CD4-positive, alpha-beta memory T cell (primary cell): ENCODE results near the gene HIC1. TPM values are rescaled to one million over a fixed set of nuclear protein-coding genes. Genes with fewer than 3 reads are reported as not detected.

Experiments
- CTCF ChIA-PET: fragments of 350-600 bp; sonication (Branson Sonifier 250); formaldehyde crosslinking; loops from one replicate; lab custom pipeline; 2021; ENCODE audit warnings: inconsistent platforms; ENCODE audit not compliant: partially characterized antibody; lab: Charles Lee
- POLR2A ChIA-PET: fragments of 350-600 bp; sonication (Branson Sonifier 250); formaldehyde crosslinking; loops from one replicate; lab custom pipeline; 2021; ENCODE audit not compliant: partially characterized antibody; lab: Charles Lee
- DNase-seq, 5 donors: peaks; one replicate each; pipeline versions ENCODE4 v3.0.0 to v3.0.0-alpha.2; 2020 to 2022; ENCODE audit warnings: mixed read lengths in 1 of 5
- H3K27ac ChIP-seq: one replicate; pipeline ENCODE4 v1.7.0; 2013; ENCODE audit warnings: low read depth, low read length
- H3K27me3 ChIP-seq: 2 replicates; pipeline ENCODE4 v1.7.0; 2013; ENCODE audit warnings: mild to moderate bottlenecking, low read length, moderate library complexity; ENCODE audit not compliant: insufficient read depth
- H3K36me3 ChIP-seq: 2 replicates; pipeline ENCODE4 v1.7.0; 2013; ENCODE audit warnings: mild to moderate bottlenecking, low read length, moderate library complexity; ENCODE audit not compliant: insufficient read depth
- H3K4me1 ChIP-seq: 2 replicates; pipeline ENCODE4 v1.7.0; 2013; ENCODE audit warnings: mild to moderate bottlenecking, low read length, moderate library complexity; ENCODE audit not compliant: insufficient read depth
- H3K4me3 ChIP-seq, 2 donors: one replicate each; pipeline ENCODE4 v1.7.0; 2013; ENCODE audit warnings: low read length in 2 of 2, mild to moderate bottlenecking in 1 of 2
- H3K9me3 ChIP-seq, 2 donors: one replicate each; pipeline ENCODE4 v1.7.0; 2013; ENCODE audit warnings: low read length in 2 of 2, control low read depth in 1 of 2; ENCODE audit not compliant: control insufficient read depth in 1 of 2
- H3K27ac Mint-ChIP-seq, 7 donors: one replicate each; pipeline ENCODE4 v1.8.0; 2020 to 2021; ENCODE audit warnings: mixed read lengths in 7 of 7, mild to moderate bottlenecking in 6 of 7, inconsistent platforms in 3 of 7, moderate library complexity in 3 of 7
- H3K27me3 Mint-ChIP-seq, 2 donors: one replicate each; pipeline ENCODE4 v1.8.0; 2020 to 2021; ENCODE audit warnings: mixed read lengths in 2 of 2
- H3K36me3 Mint-ChIP-seq, 2 donors: one replicate each; pipeline ENCODE4 v1.8.0; 2020 to 2021; ENCODE audit warnings: mixed read lengths in 2 of 2, inconsistent platforms in 1 of 2, mild to moderate bottlenecking in 1 of 2
- H3K4me1 Mint-ChIP-seq, 4 donors: one replicate each; pipeline ENCODE4 v1.8.0; 2020 to 2021; ENCODE audit warnings: mixed read lengths in 4 of 4, mild to moderate bottlenecking in 1 of 4
- H3K4me3 Mint-ChIP-seq, 8 donors: one replicate each; pipeline ENCODE4 v1.8.0; 2020 to 2021; ENCODE audit warnings: mixed read lengths in 8 of 8, mild to moderate bottlenecking in 7 of 8, moderate library complexity in 6 of 8, inconsistent platforms in 3 of 8
- H3K9me3 Mint-ChIP-seq, 8 donors: one replicate each; pipeline ENCODE4 v1.8.0; 2020 to 2021; ENCODE audit warnings: mixed read lengths in 8 of 8, mild to moderate bottlenecking in 5 of 8, inconsistent platforms in 3 of 8, moderate library complexity in 1 of 8
- intact Hi-C: fragments of 100-400 bp; cut with micrococcal nuclease; formaldehyde crosslinking; loops from one replicate; pipeline ENCODE4 v1.15.1; 2023
- polyA plus RNA-seq, 2 donors: library from polyadenylated mRNA; unstranded; fragments of 300-500 nt; fragmentation: Illumina TruSeq; gene quantifications; one replicate each; pipeline ENCODE4 v1.2.3, GENCODE V29; 2021
- total RNA-seq, 2 experiments: library from RNA; stranded (reverse); gene quantifications; one replicate each; pipeline ENCODE4 v1.2.3, GENCODE V29; 2021

The HIC1 gene
- total and polyA plus RNA-seq, 4 experiments from 2014 or later = 0.39 to 5.2 (median 3.3) TPM

- Mint-ChIP-seq H3K4me3 (no peak overlapping the region), H3K4me1 (peaks cover 35 to 57% (median 49%) of the 10 kb centered on the region in 4 donors), H3K27me3 (no peaks in the 10 kb centered on the region), H3K9me3 (peaks cover 0 to 1% (median 0%) of the 10 kb centered on the region in 8 donors), H3K36me3 (peaks cover 43 to 44% of the 10 kb centered on the region in 2 donors), H3K27ac (peak overlapping the region in 2 of 7 donors; percentile 41 to 60)
- peaks cover 22% of the 10 kb centered on the region for H3K36me3 ChIP-seq
- intact Hi-C loops = loop anchor here (10.0 kb wide), 1 partner anchor 59 kb away; no protein-coding TSS in a partner anchor
- H3K27ac ChIP-seq = no peak overlapping the region
- peaks cover 44% of the 10 kb centered on the region for H3K4me1 ChIP-seq
- no peaks in the 10 kb centered on the region for H3K9me3 ChIP-seq
- H3K27me3 ChIP-seq = no peaks in the 10 kb centered on the region
- DNase-seq = no peak
- H3K4me3 ChIP-seq = no peak overlapping the region
- POLR2A ChIA-PET = no interaction called here
- CTCF ChIA-PET = no interaction called here
These were observed 30.7 kb downstream of the HIC1 start for GRCh38 chr17:2085648-2085949.

GRCh38 chr17:2086306-2086705, 31.4 kb downstream of the HIC1 start:
- Mint-ChIP-seq H3K4me1 (peaks cover 36 to 64% (median 55%) of the 10 kb centered on the region in 4 donors), H3K9me3 (peaks cover 0 to 1% (median 0%) of the 10 kb centered on the region in 8 donors), H3K4me3 (no peak overlapping the region), H3K27me3 (no peaks in the 10 kb centered on the region), H3K27ac (peak overlapping the region in 2 of 7 donors; percentile 42 to 57), H3K36me3 (peaks cover 37 to 39% of the 10 kb centered on the region in 2 donors)
- ChIA-PET POLR2A (no interaction called here), CTCF (interaction anchor here (1.2 to 1.6 kb wide), 2 partner anchors 28 to 159 kb away, joined by 4 to 6 read pairs; no protein-coding TSS in a partner anchor)
- intact Hi-C loops = loop anchor here (10.0 kb wide), 1 partner anchor 58 kb away; no protein-coding TSS in a partner anchor
- no peak overlapping the region for H3K27ac ChIP-seq
- H3K4me3 ChIP-seq = no peak overlapping the region
- no peak for DNase-seq
- H3K9me3 ChIP-seq = no peaks in the 10 kb centered on the region
- H3K36me3 ChIP-seq = peaks cover 17% of the 10 kb centered on the region
- no peaks in the 10 kb centered on the region for H3K27me3 ChIP-seq
- peaks cover 51% of the 10 kb centered on the region for H3K4me1 ChIP-seq

GRCh38 chr17:2087597-2088211, 32.8 kb downstream of the HIC1 start:
- H3K9me3 ChIP-seq = no peaks in the 10 kb centered on the region
- peaks cover 55% of the 10 kb centered on the region for H3K4me1 ChIP-seq
- Mint-ChIP-seq H3K4me1 (peaks cover 41 to 72% (median 57%) of the 10 kb centered on the region in 4 donors), H3K9me3 (peaks cover 0 to 1% (median 0%) of the 10 kb centered on the region in 8 donors), H3K27me3 (no peaks in the 10 kb centered on the region), H3K27ac (peak overlapping the region; percentile 71 to 93 (median 88)), H3K36me3 (peaks cover 27 to 29% of the 10 kb centered on the region in 2 donors), H3K4me3 (peak overlapping the region in 7 of 8 donors; percentile 32 to 82 (median 65))
- no peak overlapping the region for H3K4me3 ChIP-seq
- no peaks in the 10 kb centered on the region for H3K27me3 ChIP-seq
- ChIA-PET POLR2A (interaction anchor here (0.9 to 1.0 kb wide), 3 partner anchors 19 to 32 kb away, joined by 3 read pairs; no protein-coding TSS in a partner anchor), CTCF (interaction anchor here (0.5 to 4.0 kb wide), 6 partner anchors 15 to 195 kb away, joined by 3 to 25 read pairs (median 4); partner anchors contain the start of gene HIC1)
- DNase-seq = peak; percentile 32 to 78 (median 43)
- peaks cover 7% of the 10 kb centered on the region for H3K36me3 ChIP-seq
- intact Hi-C loops = loop anchor here (10.0 kb wide), 1 partner anchor 57 kb away; no protein-coding TSS in a partner anchor
- H3K27ac ChIP-seq = no peak overlapping the region

GRCh38 chr17:2089021-2089422, 34.1 kb downstream of the HIC1 start:
- peaks cover 19 to 20% of the 10 kb centered on the region in 2 donors for H3K36me3 Mint-ChIP-seq
- POLR2A ChIA-PET = interaction anchor here (0.6 to 3.2 kb wide), 15 partner anchors 13 to 527 kb away, joined by 3 to 26 read pairs (median 3); partner anchors contain the start of genes HIC1, PITPNA and TSR1
- DNase-seq = no peak
- no peaks in the 10 kb centered on the region for H3K27me3 ChIP-seq
- H3K9me3 Mint-ChIP-seq = peaks cover 0 to 1% (median 0%) of the 10 kb centered on the region in 8 donors
- H3K27ac ChIP-seq = peak overlapping the region; percentile 58
- H3K27ac Mint-ChIP-seq = peak overlapping the region; percentile 71 to 99 (median 97)
- peak overlapping the region; percentile 90 to 100 (median 94) for H3K4me3 Mint-ChIP-seq
- peaks cover 41 to 67% (median 55%) of the 10 kb centered on the region in 4 donors for H3K4me1 Mint-ChIP-seq
- H3K27me3 Mint-ChIP-seq = no peaks in the 10 kb centered on the region
- peaks cover 51% of the 10 kb centered on the region for H3K4me1 ChIP-seq
- peak overlapping the region; percentile 62 to 91 for H3K4me3 ChIP-seq
- CTCF ChIA-PET = interaction anchor here (0.9 to 4.0 kb wide), 9 partner anchors 11 to 196 kb away, joined by 3 to 42 read pairs (median 6); partner anchors contain the start of gene HIC1
- intact Hi-C loops = loop anchor here (10.0 kb wide), 1 partner anchor 56 kb away; no protein-coding TSS in a partner anchor
- peaks cover 7% of the 10 kb centered on the region for H3K36me3 ChIP-seq
- H3K9me3 ChIP-seq = no peaks in the 10 kb centered on the region

- Histone ChIP-seq H3K9me3 (no peaks in the 10 kb centered on the region), H3K27me3 (no peaks in the 10 kb centered on the region), H3K27ac (peak overlapping the region; percentile 58), H3K36me3 (peaks cover 5% of the 10 kb centered on the region), H3K4me1 (peaks cover 50% of the 10 kb centered on the region), H3K4me3 (peak overlapping the region in 1 of 2 donors; percentile 91)
- Mint-ChIP-seq H3K27ac (peak overlapping the region; percentile 71 to 99 (median 97)), H3K4me1 (peaks cover 41 to 62% (median 51%) of the 10 kb centered on the region in 4 donors), H3K36me3 (peaks cover 10 to 13% of the 10 kb centered on the region in 2 donors), H3K27me3 (no peaks in the 10 kb centered on the region), H3K4me3 (peak overlapping the region; percentile 90 to 100 (median 94)), H3K9me3 (peaks cover 0 to 1% (median 0%) of the 10 kb centered on the region in 8 donors)
- CTCF ChIA-PET = interaction anchor here (1.1 to 4.0 kb wide), 4 partner anchors 13 to 169 kb away, joined by 3 to 42 read pairs (median 16); partner anchors contain the start of gene HIC1
- DNase-seq = peak in 1 of 5 donors; percentile 46
- POLR2A ChIA-PET = interaction anchor here (0.9 to 3.2 kb wide), 13 partner anchors 11 to 246 kb away, joined by 3 to 26 read pairs (median 4); partner anchors contain the start of genes HIC1, SMG6, SRR and TSR1
- intact Hi-C loops = no loop called here
These were observed 35.3 kb downstream of the HIC1 start for GRCh38 chr17:2090210-2090641.

GRCh38 chr17:2090804-2091534, 36.1 kb downstream of the HIC1 start:
- Histone ChIP-seq H3K36me3 (no peaks in the 10 kb centered on the region), H3K27me3 (no peaks in the 10 kb centered on the region), H3K27ac (peak overlapping the region; percentile 58), H3K4me3 (no peak overlapping the region), H3K4me1 (peaks cover 50% of the 10 kb centered on the region), H3K9me3 (no peaks in the 10 kb centered on the region)
- Mint-ChIP-seq H3K4me1 (peaks cover 38 to 62% (median 51%) of the 10 kb centered on the region in 4 donors), H3K27me3 (no peaks in the 10 kb centered on the region), H3K36me3 (peaks cover 3 to 9% of the 10 kb centered on the region in 2 donors), H3K4me3 (peak overlapping the region; percentile 90 to 100 (median 94)), H3K27ac (peak overlapping the region in 6 of 7 donors; percentile 62 to 97 (median 95)), H3K9me3 (peaks cover 0 to 1% (median 0%) of the 10 kb centered on the region in 8 donors)
- DNase-seq = no peak
- ChIA-PET POLR2A (interaction anchor here (1.0 to 3.2 kb wide), 9 partner anchors 11 to 212 kb away, joined by 3 to 26 read pairs (median 6); partner anchors contain the start of genes HIC1, SMG6 and SRR), CTCF (interaction anchor here (0.9 to 4.0 kb wide), 6 partner anchors 8 to 209 kb away, joined by 3 to 42 read pairs (median 6); partner anchors contain the start of gene HIC1)
- intact Hi-C loops = no loop called here
